ENCODE data around the gene SHCBP1L.

SHCBP1L gene

DNA sequence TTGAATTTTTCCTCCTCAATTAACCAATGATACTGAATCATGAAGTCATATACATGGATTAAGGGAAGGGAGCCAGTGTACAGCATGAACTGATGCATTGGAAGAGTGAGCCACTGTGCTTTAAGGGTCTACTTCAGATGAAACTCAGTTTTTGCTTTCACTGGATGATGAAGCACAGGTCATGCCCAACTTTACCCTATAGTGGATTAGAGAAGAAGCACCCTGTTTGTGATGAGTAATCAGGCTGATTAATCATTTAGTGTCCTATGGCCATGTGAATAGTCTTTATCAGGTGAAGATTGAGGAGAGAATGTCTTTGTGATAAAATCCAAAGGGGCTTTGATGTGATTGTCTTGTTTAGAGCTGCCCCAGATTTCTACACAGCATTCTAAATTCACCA, 45.5 kb upstream of the SHCBP1L start:
- no peak for ATAC-seq (ENCODE audit: insufficient read depth, low read depth)
- no peaks in the 10 kb centered on the region for H3K4me1 ChIP-seq (ENCODE audit: insufficient read depth, low read length)
- TF ChIP-seq EZH2 (IDR thresholded peaks at IDR 0.05; ENCODE audit: borderline replicate concordance, low read depth, low read length, severe bottlenecking): no peak
- TF ChIP-seq, protein P1, sequence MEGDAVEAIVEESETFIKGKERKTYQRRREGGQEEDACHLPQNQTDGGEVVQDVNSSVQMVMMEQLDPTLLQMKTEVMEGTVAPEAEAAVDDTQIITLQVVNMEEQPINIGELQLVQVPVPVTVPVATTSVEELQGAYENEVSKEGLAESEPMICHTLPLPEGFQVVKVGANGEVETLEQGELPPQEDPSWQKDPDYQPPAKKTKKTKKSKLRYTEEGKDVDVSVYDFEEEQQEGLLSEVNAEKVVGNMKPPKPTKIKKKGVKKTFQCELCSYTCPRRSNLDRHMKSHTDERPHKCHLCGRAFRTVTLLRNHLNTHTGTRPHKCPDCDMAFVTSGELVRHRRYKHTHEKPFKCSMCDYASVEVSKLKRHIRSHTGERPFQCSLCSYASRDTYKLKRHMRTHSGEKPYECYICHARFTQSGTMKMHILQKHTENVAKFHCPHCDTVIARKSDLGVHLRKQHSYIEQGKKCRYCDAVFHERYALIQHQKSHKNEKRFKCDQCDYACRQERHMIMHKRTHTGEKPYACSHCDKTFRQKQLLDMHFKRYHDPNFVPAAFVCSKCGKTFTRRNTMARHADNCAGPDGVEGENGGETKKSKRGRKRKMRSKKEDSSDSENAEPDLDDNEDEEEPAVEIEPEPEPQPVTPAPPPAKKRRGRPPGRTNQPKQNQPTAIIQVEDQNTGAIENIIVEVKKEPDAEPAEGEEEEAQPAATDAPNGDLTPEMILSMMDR (IDR thresholded peaks at IDR 0.05; ENCODE audit: borderline replicate concordance, extremely low read depth, low read length, poor library complexity, severe bottlenecking): no peak

DNA sequence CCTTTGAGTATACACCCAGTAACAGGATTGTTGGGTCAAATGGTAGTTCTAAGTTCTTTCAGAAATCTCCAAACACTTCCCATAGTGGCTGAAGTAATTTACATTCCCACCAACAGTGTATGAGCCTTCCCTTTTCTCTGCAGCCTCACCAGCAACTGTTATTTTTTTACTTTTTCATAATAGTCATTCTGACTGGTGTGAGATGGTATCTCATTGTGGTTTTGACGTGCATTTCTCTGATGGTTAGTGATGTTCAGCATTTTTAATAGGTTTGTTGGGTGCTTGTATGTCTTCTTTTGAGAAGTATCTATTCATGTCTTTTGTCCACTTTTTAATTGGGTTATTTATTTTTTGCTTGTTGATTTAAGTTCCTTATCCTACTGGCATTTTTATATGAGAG, 43.9 kb upstream of the SHCBP1L start:
- Histone ChIP-seq H3K79me2 (ENCODE audit: insufficient read depth, low read length) (no peaks in the 10 kb centered on the region), H3K27me3 (ENCODE audit: insufficient read depth, low read length, poor library complexity) (peaks cover 19% of the 10 kb centered on the region), H3K36me3 (ENCODE audit: insufficient read depth, low read length) (no peaks in the 10 kb centered on the region), H3K4me3 (ENCODE audit: low read depth in 1 of 2, low read length in 2 of 2) (no peak overlapping the region), H3K27ac (ENCODE audit: low read length) (no peak overlapping the region), H2AFZ (ENCODE audit: low read depth, low read length) (no peak overlapping the region), H3K9ac (ENCODE audit: low read depth, low read length) (no peak overlapping the region), H3K4me2 (ENCODE audit: insufficient read depth, low read length) (no peak overlapping the region), H4K20me1 (ENCODE audit: insufficient read depth, low read length) (no peaks in the 10 kb centered on the region), H3K4me1 (ENCODE audit: insufficient read depth, low read length) (no peaks in the 10 kb centered on the region), H3K9me3 (ENCODE audit: insufficient read depth, low read length, severe bottlenecking) (no peaks in the 10 kb centered on the region)
- TF ChIP-seq, protein P1 (IDR thresholded peaks at IDR 0.05; ENCODE audit: borderline replicate concordance, extremely low read depth, low read length, poor library complexity, severe bottlenecking): no peak
- no peak for TF ChIP-seq EZH2 (IDR thresholded peaks at IDR 0.05; ENCODE audit: borderline replicate concordance, low read depth, low read length, severe bottlenecking)
- no peak for ATAC-seq (ENCODE audit: insufficient read depth, low read depth)
- DNase-seq: no peak

More for the DNA sequence above, 45.5 kb upstream of the SHCBP1L start:
- no peak overlapping the region for H3K4me2 ChIP-seq (ENCODE audit: insufficient read depth, low read length)
- peaks cover 14% of the 10 kb centered on the region for H3K27me3 ChIP-seq (ENCODE audit: insufficient read depth, low read length, poor library complexity)
- H3K9ac ChIP-seq (ENCODE audit: low read depth, low read length): no peak overlapping the region
- H4K20me1 ChIP-seq (ENCODE audit: insufficient read depth, low read length): no peaks in the 10 kb centered on the region
- H3K4me3 ChIP-seq (ENCODE audit: low read depth in 1 of 2, low read length in 2 of 2): no peak overlapping the region
- no peak for DNase-seq
- H3K27ac ChIP-seq (ENCODE audit: low read length): no peak overlapping the region
- no peaks in the 10 kb centered on the region for H3K36me3 ChIP-seq (ENCODE audit: insufficient read depth, low read length)
- no peak overlapping the region for H2AFZ ChIP-seq (ENCODE audit: low read depth, low read length)
- H3K9me3 ChIP-seq (ENCODE audit: insufficient read depth, low read length, severe bottlenecking): no peaks in the 10 kb centered on the region
- no peaks in the 10 kb centered on the region for H3K79me2 ChIP-seq (ENCODE audit: insufficient read depth, low read length)

DNA sequence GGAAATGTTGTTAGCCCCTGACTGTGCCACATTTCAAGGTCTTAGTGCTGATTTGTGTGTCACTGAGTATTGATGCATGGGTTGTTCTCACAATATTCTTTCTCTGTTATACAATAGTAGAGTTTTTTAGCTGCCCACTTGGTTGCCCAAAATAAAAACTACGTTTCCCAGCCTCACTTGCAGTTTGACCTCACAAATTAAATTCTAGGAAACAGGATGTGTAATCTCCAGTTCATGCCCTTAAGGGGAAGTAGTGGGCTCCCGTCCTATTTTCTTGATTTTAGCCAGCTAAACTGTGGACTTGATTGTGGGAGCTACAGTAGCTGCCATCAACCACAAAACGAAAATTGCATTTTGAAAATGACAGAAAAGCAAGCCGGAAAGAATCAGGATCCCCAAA, 42.9 kb upstream of the SHCBP1L start:
- H3K4me3 ChIP-seq (ENCODE audit: low read depth in 1 of 2, low read length in 2 of 2): no peak overlapping the region
- H2AFZ ChIP-seq (ENCODE audit: low read depth, low read length): no peak overlapping the region
- no peak overlapping the region for H3K9ac ChIP-seq (ENCODE audit: low read depth, low read length)
- no peak for DNase-seq
- no peaks in the 10 kb centered on the region for H4K20me1 ChIP-seq (ENCODE audit: insufficient read depth, low read length)
- no peaks in the 10 kb centered on the region for H3K36me3 ChIP-seq (ENCODE audit: insufficient read depth, low read length)
- H3K27ac ChIP-seq (ENCODE audit: low read length): no peak overlapping the region
- ATAC-seq (ENCODE audit: insufficient read depth, low read depth): no peak
- no peaks in the 10 kb centered on the region for H3K9me3 ChIP-seq (ENCODE audit: insufficient read depth, low read length, severe bottlenecking)
- H3K4me1 ChIP-seq (ENCODE audit: insufficient read depth, low read length): no peaks in the 10 kb centered on the region
- H3K79me2 ChIP-seq (ENCODE audit: insufficient read depth, low read length): no peaks in the 10 kb centered on the region
- peaks cover 20% of the 10 kb centered on the region for H3K27me3 ChIP-seq (ENCODE audit: insufficient read depth, low read length, poor library complexity)
- H3K4me2 ChIP-seq (ENCODE audit: insufficient read depth, low read length): no peak overlapping the region
- no peak for TF ChIP-seq EZH2 (IDR thresholded peaks at IDR 0.05; ENCODE audit: borderline replicate concordance, low read depth, low read length, severe bottlenecking)
- TF ChIP-seq, protein P1 (IDR thresholded peaks at IDR 0.05; ENCODE audit: borderline replicate concordance, extremely low read depth, low read length, poor library complexity, severe bottlenecking): no peak

DNA sequence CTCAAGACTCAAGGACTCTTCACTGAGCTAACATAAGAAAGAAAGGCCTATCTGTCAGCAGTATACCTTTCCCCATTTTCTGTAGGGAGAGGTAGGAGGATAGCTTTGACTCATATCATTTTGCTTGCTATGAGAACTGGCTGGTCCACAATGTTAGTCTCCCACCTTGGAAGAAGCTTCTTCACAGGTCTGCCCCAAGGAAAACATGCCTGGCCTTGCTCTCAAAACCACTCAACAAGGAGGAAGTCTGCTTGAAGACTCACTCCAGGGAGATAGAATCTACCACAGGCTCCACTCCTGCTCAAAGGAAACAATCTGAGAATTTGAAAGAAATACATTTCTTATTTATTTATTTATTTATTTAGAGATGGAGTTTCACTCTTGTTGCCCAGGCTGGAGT, 40.8 kb upstream of the SHCBP1L start:
- H3K27ac ChIP-seq (ENCODE audit: low read length): no peak overlapping the region
- no peak overlapping the region for H3K4me2 ChIP-seq (ENCODE audit: insufficient read depth, low read length)
- H4K20me1 ChIP-seq (ENCODE audit: insufficient read depth, low read length): no peaks in the 10 kb centered on the region
- H3K4me1 ChIP-seq (ENCODE audit: insufficient read depth, low read length): no peaks in the 10 kb centered on the region
- peaks cover 16% of the 10 kb centered on the region for H3K27me3 ChIP-seq (ENCODE audit: insufficient read depth, low read length, poor library complexity)
- H3K9me3 ChIP-seq (ENCODE audit: insufficient read depth, low read length, severe bottlenecking): no peaks in the 10 kb centered on the region
- ATAC-seq (ENCODE audit: insufficient read depth, low read depth) (no peak), DNase-seq (no peak)
- no peaks in the 10 kb centered on the region for H3K79me2 ChIP-seq (ENCODE audit: insufficient read depth, low read length)
- no peak for TF ChIP-seq EZH2 (IDR thresholded peaks at IDR 0.05; ENCODE audit: borderline replicate concordance, low read depth, low read length, severe bottlenecking)
- TF ChIP-seq, protein P1 (IDR thresholded peaks at IDR 0.05; ENCODE audit: borderline replicate concordance, extremely low read depth, low read length, poor library complexity, severe bottlenecking): no peak
- H3K9ac ChIP-seq (ENCODE audit: low read depth, low read length): no peak overlapping the region
- no peak overlapping the region for H3K4me3 ChIP-seq (ENCODE audit: low read depth in 1 of 2, low read length in 2 of 2)
- no peaks in the 10 kb centered on the region for H3K36me3 ChIP-seq (ENCODE audit: insufficient read depth, low read length)
- no peak overlapping the region for H2AFZ ChIP-seq (ENCODE audit: low read depth, low read length)
